Measurements from ENCODE around the gene ATP8A1.
"Not testable (repeated sequence)": the region's sequence is repeated elsewhere in the genome, so short reads cannot be mapped to it uniquely, and the experiment has no call there.

Gene ATP8A1

GRCh38 chr4:42497142-42497910 is 159.6 kb downstream of the ATP8A1 start:
- DNase-seq: no peak

- no peak for DNase-seq
Observed at GRCh38 chr4:42492962-42493361, 163.9 kb downstream of the ATP8A1 start.

GRCh38 chr4:42490015-42490414 is 166.9 kb downstream of the ATP8A1 start:
- DNase-seq: no peak

GRCh38 chr4:42489095-42489494 is 167.8 kb downstream of the ATP8A1 start:
- DNase-seq: no peak

- DNase-seq: no peak
Observed at GRCh38 chr4:42488554-42488953, 168.4 kb downstream of the ATP8A1 start.

GRCh38 chr4:42488114-42488513 is 168.8 kb downstream of the ATP8A1 start:
- DNase-seq: no peak

GRCh38 chr4:42487230-42487629 is 169.7 kb downstream of the ATP8A1 start:
- DNase-seq: no peak

GRCh38 chr4:42486156-42486555 is 170.7 kb downstream of the ATP8A1 start:
- not testable (repeated sequence) for DNase-seq

- DNase-seq: no peak
Observed at GRCh38 chr4:42484630-42485029, 172.3 kb downstream of the ATP8A1 start.

- DNase-seq: peak; percentile 78
Observed at GRCh38 chr4:42483426-42484379, 173.2 kb downstream of the ATP8A1 start.

- DNase-seq: peak; percentile 30
Observed at GRCh38 chr4:42482516-42483327, 174.2 kb downstream of the ATP8A1 start.

- no peak for DNase-seq
Observed at GRCh38 chr4:42480717-42481116, 176.2 kb downstream of the ATP8A1 start.

- DNase-seq: no peak
Observed at GRCh38 chr4:42480281-42480680, 176.6 kb downstream of the ATP8A1 start.

- no peak for DNase-seq
Observed at GRCh38 chr4:42478946-42479345, 178.0 kb downstream of the ATP8A1 start.

GRCh38 chr4:42478509-42478908 is 178.4 kb downstream of the ATP8A1 start:
- no peak for DNase-seq

- no peak for DNase-seq
Observed at GRCh38 chr4:42474406-42474805, 182.5 kb downstream of the ATP8A1 start.

- DNase-seq: no peak
Observed at GRCh38 chr4:42473071-42473684, 183.7 kb downstream of the ATP8A1 start.

GRCh38 chr4:42471896-42472295 is 185.0 kb downstream of the ATP8A1 start:
- DNase-seq: no peak

- no peak for DNase-seq
Observed at GRCh38 chr4:42470023-42470422, 186.9 kb downstream of the ATP8A1 start.

- not testable (repeated sequence) for DNase-seq
Observed at GRCh38 chr4:42467777-42468176, 189.1 kb downstream of the ATP8A1 start.

- peak; percentile 59 for DNase-seq
Observed at GRCh38 chr4:42466273-42466844, 190.5 kb downstream of the ATP8A1 start.

GRCh38 chr4:42464550-42465094 is 192.3 kb downstream of the ATP8A1 start:
- no peak for DNase-seq

Measured in right hindlimb (tissue), 1 donor.